Measurements from ENCODE around the gene CAPZB. TPM values are rescaled to one million over a fixed set of nuclear protein-coding genes. Genes with fewer than 3 reads are reported as not detected.
"Not testable (repeated sequence)": the region's sequence is repeated elsewhere in the genome, so short reads cannot be mapped to it uniquely, and the experiment has no call there.

The CAPZB gene
- polyA plus RNA-seq, 1 experiment: 276 TPM

DNA sequence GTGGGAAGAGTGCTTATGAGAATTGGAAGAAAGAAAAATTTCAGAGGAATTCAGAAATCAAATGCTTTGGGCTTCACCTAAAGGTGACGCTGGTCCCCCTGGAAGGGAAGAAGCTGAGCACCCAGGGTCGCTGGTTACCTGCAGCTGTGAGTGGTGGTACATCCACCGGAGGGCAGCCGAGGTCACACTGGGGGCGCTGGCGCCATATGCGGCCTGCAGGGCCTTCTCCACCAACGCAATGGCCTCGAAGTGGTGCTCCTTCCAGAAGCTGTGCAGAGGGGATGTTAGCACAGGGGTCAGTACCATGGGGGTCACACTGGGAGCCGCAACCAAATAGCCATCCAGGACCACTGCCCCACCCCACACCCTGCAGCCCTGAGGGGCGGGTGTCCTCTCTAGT, 179.5 kb downstream of the CAPZB start:
- DNase-seq (ENCODE audit: low read depth): no peak
- H3K4me3 ChIP-seq (ENCODE audit: low read depth, low read length): no peak overlapping the region
- POLR2A ChIA-PET: no interaction called here
- peaks cover 32% of the 10 kb centered on the region for H3K36me3 ChIP-seq (ENCODE audit: control insufficient read depth, insufficient read depth, low read length)
- TF ChIP-seq CTCF (IDR thresholded peaks at IDR 0.05; ENCODE audit: insufficient read depth, low read depth, low read length): no peak
- H3K27me3 ChIP-seq (ENCODE audit: control insufficient read depth, insufficient read depth, low read length): no peaks in the 10 kb centered on the region
- CTCF ChIA-PET: no interaction called here

- DNase-seq (ENCODE audit: low read depth); POLR2A ChIA-PET; H3K27me3 ChIP-seq (ENCODE audit: control insufficient read depth, insufficient read depth, low read length); H3K4me3 ChIP-seq (ENCODE audit: low read depth, low read length): not testable (repeated sequence)
- H3K36me3 ChIP-seq (ENCODE audit: control insufficient read depth, insufficient read depth, low read length): peaks cover 32% of the 10 kb centered on the region
- CTCF ChIA-PET: interaction anchor here (1.3 kb wide), 1 partner anchor 12 kb away, joined by 3 read pairs; no protein-coding TSS in a partner anchor
Measured at GRCh38 chr1:19304081-19304480, 181.3 kb downstream of the CAPZB start.

DNA sequence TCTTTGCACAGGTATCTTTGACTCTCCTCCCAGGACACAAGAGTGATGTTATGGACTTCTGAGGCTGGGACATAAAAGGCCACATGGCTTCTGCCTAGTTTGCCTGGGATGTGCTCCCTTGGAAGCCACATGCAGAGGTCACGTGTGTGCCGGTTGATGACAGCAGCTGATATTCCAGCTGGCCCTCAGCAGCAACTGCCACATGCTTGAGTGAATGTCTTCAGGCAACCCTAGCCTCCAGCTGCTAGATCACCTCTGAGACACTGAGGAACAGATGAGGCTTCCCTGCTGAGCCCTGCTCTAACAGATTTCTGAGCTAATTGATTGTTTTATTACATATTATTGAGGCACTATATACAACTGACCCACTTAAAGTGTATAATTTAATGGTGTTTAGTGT, 185.1 kb downstream of the CAPZB start:
- TF ChIP-seq CTCF (IDR thresholded peaks at IDR 0.05; ENCODE audit: insufficient read depth, low read depth, low read length): no peak
- Histone ChIP-seq H3K4me3 (ENCODE audit: low read depth, low read length) (no peak overlapping the region), H3K27me3 (ENCODE audit: control insufficient read depth, insufficient read depth, low read length) (no peaks in the 10 kb centered on the region), H3K36me3 (ENCODE audit: control insufficient read depth, insufficient read depth, low read length) (peaks cover 13% of the 10 kb centered on the region)
- ChIA-PET POLR2A (no interaction called here), CTCF (no interaction called here)
- DNase-seq (ENCODE audit: low read depth): no peak

DNA sequence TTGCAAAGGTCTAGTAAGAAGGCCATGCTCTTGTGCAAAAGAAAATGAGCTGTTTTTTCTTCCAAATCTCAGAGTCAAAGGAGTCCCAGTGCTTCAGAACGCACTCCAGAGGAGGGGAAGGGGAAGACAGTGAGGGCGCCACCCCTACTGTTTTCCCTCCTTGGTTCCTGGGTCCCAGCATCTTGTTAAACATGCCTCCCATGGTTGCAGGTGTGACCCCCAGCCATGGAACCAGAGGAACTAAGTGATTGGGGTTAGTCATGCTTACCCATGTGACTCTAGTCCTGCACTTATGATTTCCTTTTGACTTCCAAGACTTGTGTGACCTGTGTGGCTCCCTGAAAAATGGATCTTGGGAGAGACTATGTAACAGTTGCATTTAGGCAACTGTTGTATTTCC, 190.7 kb downstream of the CAPZB start:
- POLR2A ChIA-PET: no interaction called here
- no peak for DNase-seq (ENCODE audit: low read depth)
- CTCF ChIA-PET: interaction anchor here (0.7 to 1.2 kb wide), 3 partner anchors 11 to 33 kb away, joined by 3 read pairs; no protein-coding TSS in a partner anchor
- H3K4me3 ChIP-seq (ENCODE audit: low read depth, low read length): no peak overlapping the region
- H3K27me3 ChIP-seq (ENCODE audit: control insufficient read depth, insufficient read depth, low read length): no peaks in the 10 kb centered on the region
- no peak for TF ChIP-seq CTCF (IDR thresholded peaks at IDR 0.05; ENCODE audit: insufficient read depth, low read depth, low read length)
- H3K36me3 ChIP-seq (ENCODE audit: control insufficient read depth, insufficient read depth, low read length): no peaks in the 10 kb centered on the region

GRCh38 chr1:19289244-19289643, 196.1 kb downstream of the CAPZB start:
- DNase-seq (ENCODE audit: low read depth): no peak
- Histone ChIP-seq H3K4me3 (ENCODE audit: low read depth, low read length) (no peak overlapping the region), H3K27me3 (ENCODE audit: control insufficient read depth, insufficient read depth, low read length) (no peaks in the 10 kb centered on the region), H3K36me3 (ENCODE audit: control insufficient read depth, insufficient read depth, low read length) (no peaks in the 10 kb centered on the region)
- POLR2A ChIA-PET: interaction anchor here (0.6 kb wide), 1 partner anchor 196 kb away, joined by 3 read pairs; the partner anchor contains the start of gene CAPZB
- TF ChIP-seq CTCF (IDR thresholded peaks at IDR 0.05; ENCODE audit: insufficient read depth, low read depth, low read length): no peak
- CTCF ChIA-PET: no interaction called here

Small RNAs within 50 kb of the gene (small RNA-seq; reads per million reads assigned to genes)
- gene RN7SL277P (ENCODE audit: insufficient read length, low read depth, low replicate concordance) (not detected), gene RNU4-28P (ENCODE audit: insufficient read length, low read depth, low replicate concordance) (not detected), gene RNU6-1099P (ENCODE audit: insufficient read length, low read depth, low replicate concordance) (not detected)

Other genes starting within 250 kb of the CAPZB start
- gene EMC1, start 234.0 kb downstream of the CAPZB start, polyA plus RNA-seq (2011; rRNA removed): 43.2 and 93.8 TPM in 2 replicates
- 31.4 and 37.5 TPM in 2 replicates for gene MRTO4, start 233.7 kb downstream of the CAPZB start, polyA plus RNA-seq (2011; rRNA removed)
- gene AKR7A3, start 196.8 kb downstream of the CAPZB start, polyA plus RNA-seq (2011; rRNA removed): 0.16 and 0.37 TPM in 2 replicates
- 51.1 and 73.6 TPM in 2 replicates for gene AKR7A2, start 173.4 kb downstream of the CAPZB start, polyA plus RNA-seq (2011; rRNA removed)
- 11.2 and 17.7 TPM in 2 replicates for gene SLC66A1, start 173.2 kb downstream of the CAPZB start, polyA plus RNA-seq (2011; rRNA removed)
- 109 and 171 TPM in 2 replicates for gene NBL1, start 158.8 kb upstream of the CAPZB start, polyA plus RNA-seq (2011; rRNA removed)
- not detected in 2 replicates for gene HTR6, start 179.3 kb upstream of the CAPZB start, polyA plus RNA-seq (2011; rRNA removed)